ENCODE results near the gene LNX1.

LNX1 gene

GRCh38 chr4:53591372-53591892, at the start of gene LNX1:
Gene LNX1 (minus strand): TSS chr4:53591486. CDS start chr4:53574002, 17,484 bp downstream.
- H3K36me3 Mint-ChIP-seq = no peaks in the 10 kb centered on the region
- DNase-seq = no peak
- H3K27me3 Mint-ChIP-seq = peaks cover 29% of the 10 kb centered on the region
- H3K9me3 Mint-ChIP-seq = no peaks in the 10 kb centered on the region
- H3K27ac Mint-ChIP-seq = no peak within 1 kb of the TSS
- no peak within 1 kb of the TSS for H3K4me3 Mint-ChIP-seq
- peaks cover 4% of the 10 kb centered on the region for H3K4me1 Mint-ChIP-seq
- CTCF ChIA-PET = no interaction called here

- CTCF ChIA-PET = no interaction called here
- Mint-ChIP-seq H3K27me3 (no peaks in the 10 kb centered on the region), H3K9me3 (no peaks in the 10 kb centered on the region), H3K36me3 (no peaks in the 10 kb centered on the region), H3K27ac (no peak overlapping the region), H3K4me3 (no peak overlapping the region), H3K4me1 (no peaks in the 10 kb centered on the region)
- DNase-seq = no peak
These were observed 49.5 kb upstream of the LNX1 start for GRCh38 chr4:53640576-53641453.

- no peak for DNase-seq
- no peaks in the 10 kb centered on the region for H3K9me3 Mint-ChIP-seq
- CTCF ChIA-PET = no interaction called here
These were observed 47.6 kb upstream of the LNX1 start for GRCh38 chr4:53638919-53639318.

GRCh38 chr4:53637348-53637747, 46.1 kb upstream of the LNX1 start:
- H3K27me3 Mint-ChIP-seq = peaks cover 2% of the 10 kb centered on the region
- CTCF ChIA-PET = no interaction called here
- no peaks in the 10 kb centered on the region for H3K36me3 Mint-ChIP-seq
- no peak overlapping the region for H3K4me3 Mint-ChIP-seq
- no peak for DNase-seq
- no peak overlapping the region for H3K27ac Mint-ChIP-seq
- no peaks in the 10 kb centered on the region for H3K4me1 Mint-ChIP-seq
- no peaks in the 10 kb centered on the region for H3K9me3 Mint-ChIP-seq

More at GRCh38 chr4:53638919-53639318, 47.6 kb upstream of the LNX1 start:
- H3K4me1 Mint-ChIP-seq = no peaks in the 10 kb centered on the region
- H3K27ac Mint-ChIP-seq = no peak overlapping the region
- no peaks in the 10 kb centered on the region for H3K27me3 Mint-ChIP-seq
- H3K4me3 Mint-ChIP-seq = no peak overlapping the region
- H3K36me3 Mint-ChIP-seq = no peaks in the 10 kb centered on the region

- Mint-ChIP-seq H3K4me3 (no peak overlapping the region), H3K9me3 (no peaks in the 10 kb centered on the region), H3K27ac (no peak overlapping the region), H3K27me3 (peaks cover 8% of the 10 kb centered on the region), H3K4me1 (no peaks in the 10 kb centered on the region), H3K36me3 (no peaks in the 10 kb centered on the region)
- no peak for DNase-seq
- CTCF ChIA-PET = no interaction called here
These were observed 44.6 kb upstream of the LNX1 start for GRCh38 chr4:53635697-53636483.

- Mint-ChIP-seq H3K36me3 (no peaks in the 10 kb centered on the region), H3K4me1 (no peaks in the 10 kb centered on the region), H3K4me3 (no peak overlapping the region), H3K9me3 (no peaks in the 10 kb centered on the region), H3K27ac (no peak overlapping the region), H3K27me3 (peaks cover 8% of the 10 kb centered on the region)
- CTCF ChIA-PET = no interaction called here
- DNase-seq = no peak
These were observed 42.3 kb upstream of the LNX1 start for GRCh38 chr4:53633608-53634007.

GRCh38 chr4:53629296-53629695, 38.0 kb upstream of the LNX1 start:
- Mint-ChIP-seq H3K27ac (no peak overlapping the region), H3K9me3 (peaks cover 3% of the 10 kb centered on the region)

GRCh38 chr4:53626491-53626890, 35.2 kb upstream of the LNX1 start:
- no peak overlapping the region for H3K27ac Mint-ChIP-seq
- CTCF ChIA-PET = no interaction called here
- H3K9me3 Mint-ChIP-seq = peaks cover 4% of the 10 kb centered on the region
- no peak for DNase-seq
- H3K36me3 Mint-ChIP-seq = no peaks in the 10 kb centered on the region
- no peaks in the 10 kb centered on the region for H3K27me3 Mint-ChIP-seq
- no peak overlapping the region for H3K4me3 Mint-ChIP-seq
- H3K4me1 Mint-ChIP-seq = no peaks in the 10 kb centered on the region

More at GRCh38 chr4:53629296-53629695, 38.0 kb upstream of the LNX1 start:
- no peak for DNase-seq
- H3K4me3 Mint-ChIP-seq = no peak overlapping the region
- CTCF ChIA-PET = no interaction called here
- peaks cover 8% of the 10 kb centered on the region for H3K27me3 Mint-ChIP-seq
- H3K4me1 Mint-ChIP-seq = no peaks in the 10 kb centered on the region
- no peaks in the 10 kb centered on the region for H3K36me3 Mint-ChIP-seq

- Mint-ChIP-seq H3K9me3 (peaks cover 4% of the 10 kb centered on the region), H3K4me3 (no peak overlapping the region), H3K27me3 (no peaks in the 10 kb centered on the region), H3K4me1 (no peaks in the 10 kb centered on the region), H3K36me3 (no peaks in the 10 kb centered on the region), H3K27ac (no peak overlapping the region)
- DNase-seq = no peak
- CTCF ChIA-PET = no interaction called here
These were observed 34.6 kb upstream of the LNX1 start for GRCh38 chr4:53625888-53626287.

- H3K4me1 Mint-ChIP-seq = no peaks in the 10 kb centered on the region
- CTCF ChIA-PET = no interaction called here
- H3K27ac Mint-ChIP-seq = no peak overlapping the region
- DNase-seq = no peak
- H3K4me3 Mint-ChIP-seq = no peak overlapping the region
- H3K36me3 Mint-ChIP-seq = no peaks in the 10 kb centered on the region
- H3K9me3 Mint-ChIP-seq = peaks cover 4% of the 10 kb centered on the region
- H3K27me3 Mint-ChIP-seq = no peaks in the 10 kb centered on the region
These were observed 31.5 kb upstream of the LNX1 start for GRCh38 chr4:53622739-53623151.

GRCh38 chr4:53620956-53621355, 29.7 kb upstream of the LNX1 start:
- Mint-ChIP-seq H3K9me3 (peaks cover 4% of the 10 kb centered on the region), H3K27ac (no peak overlapping the region), H3K27me3 (no peaks in the 10 kb centered on the region), H3K36me3 (no peaks in the 10 kb centered on the region), H3K4me3 (no peak overlapping the region), H3K4me1 (no peaks in the 10 kb centered on the region)
- CTCF ChIA-PET = no interaction called here
- DNase-seq = no peak

GRCh38 chr4:53619431-53619830, 28.1 kb upstream of the LNX1 start:
- Mint-ChIP-seq H3K27ac (no peak overlapping the region), H3K4me1 (no peaks in the 10 kb centered on the region), H3K9me3 (peaks cover 2% of the 10 kb centered on the region), H3K4me3 (no peak overlapping the region), H3K27me3 (no peaks in the 10 kb centered on the region), H3K36me3 (no peaks in the 10 kb centered on the region)
- DNase-seq = no peak
- CTCF ChIA-PET = no interaction called here

GRCh38 chr4:53618321-53618720, 27.0 kb upstream of the LNX1 start:
- no peaks in the 10 kb centered on the region for H3K27me3 Mint-ChIP-seq
- H3K36me3 Mint-ChIP-seq = no peaks in the 10 kb centered on the region
- peaks cover 4% of the 10 kb centered on the region for H3K9me3 Mint-ChIP-seq
- DNase-seq = no peak
- no peaks in the 10 kb centered on the region for H3K4me1 Mint-ChIP-seq
- no peak overlapping the region for H3K27ac Mint-ChIP-seq
- no peak overlapping the region for H3K4me3 Mint-ChIP-seq
- CTCF ChIA-PET = no interaction called here

- DNase-seq = no peak
- Mint-ChIP-seq H3K27me3 (no peaks in the 10 kb centered on the region), H3K9me3 (peaks cover 5% of the 10 kb centered on the region), H3K4me3 (no peak overlapping the region), H3K4me1 (no peaks in the 10 kb centered on the region), H3K36me3 (no peaks in the 10 kb centered on the region), H3K27ac (no peak overlapping the region)
- CTCF ChIA-PET = no interaction called here
These were observed 25.9 kb upstream of the LNX1 start for GRCh38 chr4:53617101-53617680.

All from activated naive CD4-positive, alpha-beta T cell treated with anti-CD3 and anti-CD28 coated beads, Interleukin-2, amount 10 ng/mL, durations not matched to agents 7 days and 5 days (primary cell).